ENCODE measurements around the gene ITPRID2. TPM values are rescaled to one million over a fixed set of nuclear protein-coding genes. Genes with fewer than 3 reads are reported as not detected.

Gene ITPRID2
- total RNA-seq, 1 experiment from 2014 or later: 1,605 TPM

GRCh38 chr2:181978351-181979150 is 87.0 kb downstream of the ITPRID2 start:
- Histone ChIP-seq H3K9ac (ENCODE audit: low read length) (no peak overlapping the region), H3K79me2 (ENCODE audit: insufficient read depth, low read length) (no peaks in the 10 kb centered on the region), H3K4me2 (ENCODE audit: low read length) (0 out of 2 replicates have a peak overlapping the region, but pooled peaks have one; percentile 33), H3K36me3 (ENCODE audit: control insufficient read depth in 1 of 2, insufficient read depth in 2 of 2, low read length in 2 of 2) (no peaks in the 10 kb centered on the region), H3K27me3 (ENCODE audit: insufficient read depth, low read length) (no peaks in the 10 kb centered on the region), H3K4me1 (ENCODE audit: control insufficient read depth in 1 of 2, insufficient read depth in 2 of 2, low read length in 2 of 2) (peaks cover 0 to 18% of the 10 kb centered on the region in 2 experiments; a peak in 2 of 4 replicates), H3K9me2 (ENCODE audit: insufficient read depth) (no peaks in the 10 kb centered on the region), H4K20me1 (ENCODE audit: insufficient read depth) (no peaks in the 10 kb centered on the region), H3K4me3 (replicated peaks in 1 of 2; ENCODE audit: low read depth in 1 of 2, low read length in 2 of 2) (no peak overlapping the region), H3K9me3 (ENCODE audit: control insufficient read depth in 1 of 2, insufficient read depth in 1 of 2, low read depth in 1 of 2, low read length in 2 of 2) (no peaks in the 10 kb centered on the region), H3K27ac (ENCODE audit: low read depth, low read length) (no peak overlapping the region), H2AFZ (ENCODE audit: low read depth, low read length, poor library complexity, severe bottlenecking) (no peak overlapping the region)
- ChIA-PET POLR2A (no interaction called here), RAD21 (ENCODE audit: low non-redundant PET in 1 of 2, low total read pairs in 2 of 2, uncharacterized antibody in 2 of 2, unreplicated experiment in 2 of 2) (no interaction called here), CTCF (no interaction called here)
- DNase-seq (ENCODE audit: low read depth, low spot score) (no peak), ATAC-seq (peak; percentile 22; the same call in 1 of the 2 replicates)
- TF ChIP-seq SP1 (IDR thresholded peaks at IDR 0.05; ENCODE audit: low read depth): no peak
- TF ChIP-seq POLR2A (IDR thresholded peaks at IDR 0.05; ENCODE audit: borderline replicate concordance, extremely low read depth, insufficient read depth, insufficient read length): no peak
- no peak for TF ChIP-seq CTCF (IDR thresholded peaks at IDR 0.05 in 2 of 3, conservative IDR thresholded peaks at IDR 0.05 in 1 of 3; ENCODE audit: borderline replicate concordance in 1 of 3, insufficient read depth in 1 of 3, low read depth in 2 of 3, low read length in 2 of 3)
- TF ChIP-seq SIN3A (IDR thresholded peaks at IDR 0.05; ENCODE audit: low read depth): no peak
- no peak for TF ChIP-seq ATF3 (IDR thresholded peaks at IDR 0.05)
- no peak for TF ChIP-seq MAX (IDR thresholded peaks at IDR 0.05)
- TF ChIP-seq FOSL1 (IDR thresholded peaks at IDR 0.05; ENCODE audit: low read depth): no peak
- TF ChIP-seq RAD21 (IDR thresholded peaks at IDR 0.05; ENCODE audit: low read depth): no peak
- TF ChIP-seq EGR1 (IDR thresholded peaks at IDR 0.05; ENCODE audit: low read depth): no peak
- no peak for TF ChIP-seq ZBTB33 (IDR thresholded peaks at IDR 0.05; ENCODE audit: extremely low read depth, insufficient replicate concordance, low read length)
- intact Hi-C loops (cut with micrococcal nuclease): no loop called here
- BruUV-seq (replicated peaks): no TSS peak

Other genes with a start within 250 kb of the ITPRID2 start
- gene CERKL, start 234.6 kb upstream of the ITPRID2 start, total RNA-seq (2021; ENCODE audit: unreplicated experiment): 0.66 TPM
- gene NEUROD1, start 211.2 kb upstream of the ITPRID2 start, total RNA-seq (2021; ENCODE audit: unreplicated experiment): not detected
- 17.8 TPM for gene PPP1R1C, start 94.1 kb downstream of the ITPRID2 start, total RNA-seq (2021; ENCODE audit: unreplicated experiment)